NCI-H128 (cell line): Measurements from ENCODE around the gene CLC.
"Not testable (repeated sequence)": the region's sequence is repeated elsewhere in the genome, so short reads cannot be mapped to it uniquely, and the experiment has no call there.

Experiments
- DNase-seq: peaks from one replicate; lab custom pipeline; 2025; ENCODE audit not compliant: unreplicated experiment; lab: John Stamatoyannopoulos, UW

CLC gene

DNA sequence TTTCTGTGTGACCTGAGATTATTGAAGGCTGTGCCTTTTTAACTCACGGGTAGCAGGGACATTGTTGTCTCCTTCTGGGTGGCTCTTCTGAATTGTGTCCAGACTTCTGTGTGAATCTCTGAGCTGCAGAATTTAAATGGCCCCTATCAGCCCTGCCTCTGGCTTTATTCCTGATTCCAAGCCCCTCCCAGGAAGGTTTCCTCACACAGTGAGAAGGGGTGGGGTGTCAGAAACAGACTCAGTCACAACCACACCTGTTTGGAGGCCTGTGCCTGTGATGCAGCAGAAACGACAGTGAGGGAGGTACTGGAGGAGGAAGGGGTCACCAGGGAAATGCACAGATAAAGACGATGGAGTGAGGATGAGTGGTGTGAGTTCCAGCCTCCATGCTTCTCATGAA, at the start of gene CLC:
TSS of gene CLC (minus strand) at position 139 of the 400 bp plus-strand sequence. CDS start at position 62, 77 bp downstream.
- DNase-seq = no peak

DNA sequence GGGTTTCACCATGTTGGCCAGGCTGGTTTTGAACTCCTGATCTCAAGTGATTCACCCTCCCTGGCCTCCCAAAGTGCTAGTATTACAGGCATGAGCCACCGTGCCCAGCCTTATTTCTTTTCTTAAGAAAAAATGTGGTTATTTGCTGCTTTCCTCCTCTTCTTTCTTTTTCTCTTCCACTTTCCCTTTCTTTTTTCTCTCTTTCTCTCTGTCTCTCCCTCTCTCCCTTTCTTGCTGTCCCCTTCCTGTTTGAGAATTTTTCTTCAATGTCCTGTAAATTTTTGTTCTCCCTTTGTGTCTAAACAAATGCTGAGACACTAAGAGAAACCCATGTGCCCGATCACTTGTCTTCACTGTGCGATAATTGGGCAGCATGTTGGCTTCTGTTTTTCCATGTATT, 43.1 kb upstream of the CLC start:
- DNase-seq = no peak

DNA sequence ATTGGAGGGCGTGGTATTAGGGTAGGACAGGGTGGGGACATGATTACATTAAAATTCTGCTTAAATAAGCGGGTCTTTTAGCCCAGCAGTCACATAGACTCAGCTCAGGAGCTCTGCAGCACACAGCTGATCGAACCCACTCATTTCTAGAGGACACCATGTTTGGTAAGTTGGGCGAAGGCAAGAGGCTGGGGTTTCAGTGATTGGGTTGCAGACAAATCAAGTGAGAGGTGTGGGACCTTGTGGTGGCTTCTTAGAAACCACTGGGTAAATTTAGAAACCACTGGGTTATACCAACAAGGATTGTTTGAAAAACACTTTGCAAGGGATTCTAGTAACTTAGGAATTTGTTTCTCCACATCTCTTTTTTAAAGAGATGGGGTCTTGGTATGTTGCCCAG, 40.9 kb upstream of the CLC start, which contains the start of gene LEUTX:
TSS of gene LEUTX (plus strand) at position 92 of the 400 bp plus-strand sequence. CDS start at position 159, 67 bp downstream.
- DNase-seq = no peak

DNA sequence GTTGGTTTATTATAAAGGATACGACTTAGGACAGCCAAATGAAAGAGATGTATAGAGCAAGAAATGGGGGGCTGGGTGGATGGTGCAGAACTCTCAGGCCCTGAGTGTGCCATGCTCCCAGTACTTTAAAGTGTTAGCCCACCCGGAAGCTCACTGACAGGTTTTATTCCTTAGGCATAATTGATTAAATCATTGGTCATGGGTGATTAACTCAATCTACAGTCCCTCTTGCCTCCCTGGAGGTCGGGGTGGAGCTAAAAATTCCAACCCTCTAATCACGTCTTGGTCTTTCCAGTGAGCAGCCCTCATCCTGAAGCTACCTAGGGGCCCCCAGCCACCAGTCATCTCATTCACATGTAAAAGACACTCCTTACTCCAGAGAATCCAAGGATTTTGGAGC, 31.0 kb upstream of the CLC start:
- DNase-seq = no peak

DNA sequence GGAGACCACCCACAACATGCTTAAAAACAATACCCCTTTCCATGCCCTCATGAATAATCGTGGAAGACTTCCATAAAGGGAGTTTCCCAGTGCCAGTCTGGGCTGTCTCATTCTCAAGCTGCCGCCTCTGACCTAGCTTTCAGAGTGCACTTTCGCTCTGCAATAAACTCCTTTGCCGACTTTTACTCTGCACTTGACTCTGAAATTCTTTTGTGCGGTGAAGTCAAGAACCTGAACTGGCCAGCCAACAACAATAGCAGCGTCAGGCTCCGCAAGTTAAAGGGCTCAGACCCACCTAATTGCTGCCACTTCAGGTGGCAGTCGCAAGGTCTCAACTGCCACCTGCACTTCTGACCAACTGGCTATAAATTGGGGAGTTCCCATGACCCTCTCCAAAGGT, 30.5 kb upstream of the CLC start:
- DNase-seq = no peak

DNA sequence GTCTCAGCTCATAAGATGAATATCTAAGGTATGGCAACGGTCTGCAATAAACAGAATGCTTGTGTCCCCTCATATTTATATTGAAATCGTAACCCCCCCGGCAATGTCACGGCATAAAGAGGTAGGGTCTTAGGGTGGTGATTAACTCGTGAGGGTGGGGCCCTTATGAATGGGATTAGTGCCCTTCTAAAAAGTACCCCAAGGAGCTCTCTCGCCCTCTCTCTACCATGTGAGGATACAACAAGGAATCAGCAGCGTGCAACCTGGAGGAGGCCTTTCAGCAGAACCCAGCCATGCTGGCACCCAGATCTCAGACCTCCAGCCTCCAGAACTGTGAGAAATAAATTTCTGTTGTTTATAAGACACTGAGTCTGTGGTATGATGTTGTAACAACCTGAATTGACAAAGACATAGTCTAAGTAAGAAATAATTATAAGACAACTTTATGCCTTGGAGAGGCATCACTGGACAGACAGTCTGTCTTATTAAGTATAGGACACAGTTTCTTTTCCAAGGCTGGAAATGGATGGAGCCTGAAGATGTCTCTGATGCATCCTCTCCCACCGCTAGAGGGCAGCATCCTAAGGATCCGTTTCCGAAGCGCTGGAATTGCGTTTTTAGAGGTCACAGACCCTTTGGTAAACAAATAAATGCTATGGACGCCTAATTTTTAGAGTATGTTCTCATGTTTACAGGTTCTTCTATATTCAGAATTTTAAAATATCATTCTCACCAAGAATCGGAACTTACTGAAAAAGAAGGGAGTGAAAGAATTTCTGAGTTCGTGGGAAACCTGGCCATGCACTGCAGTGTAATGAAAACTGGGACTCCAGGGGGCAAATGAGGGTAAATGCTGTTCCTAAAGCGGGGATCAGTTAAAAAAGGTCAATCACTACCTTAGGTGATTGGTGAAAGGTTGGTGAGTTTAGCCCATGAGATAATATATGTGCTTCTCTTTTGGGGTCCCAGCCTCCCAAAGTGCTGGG, 27.6 kb upstream of the CLC start:
- no peak for DNase-seq

DNA sequence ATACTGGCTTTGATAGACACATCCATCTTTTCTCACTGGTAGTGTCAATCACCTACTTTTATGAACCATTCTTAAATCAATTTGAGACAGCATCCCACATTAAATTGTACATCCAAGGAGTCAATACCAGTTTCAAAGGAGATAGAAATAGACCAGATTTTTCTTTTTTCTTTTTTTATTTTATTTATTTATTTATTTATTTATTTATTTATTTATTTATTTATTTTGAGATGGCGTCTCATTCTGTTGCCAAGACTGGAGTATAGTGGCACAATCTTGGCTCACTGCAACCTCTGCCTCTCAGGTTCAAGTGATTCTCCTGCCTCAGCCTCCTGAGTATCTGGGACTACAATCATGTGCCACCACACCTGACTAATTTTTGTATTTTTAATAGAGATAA, 24.0 kb upstream of the CLC start:
- not testable (repeated sequence) for DNase-seq

DNA sequence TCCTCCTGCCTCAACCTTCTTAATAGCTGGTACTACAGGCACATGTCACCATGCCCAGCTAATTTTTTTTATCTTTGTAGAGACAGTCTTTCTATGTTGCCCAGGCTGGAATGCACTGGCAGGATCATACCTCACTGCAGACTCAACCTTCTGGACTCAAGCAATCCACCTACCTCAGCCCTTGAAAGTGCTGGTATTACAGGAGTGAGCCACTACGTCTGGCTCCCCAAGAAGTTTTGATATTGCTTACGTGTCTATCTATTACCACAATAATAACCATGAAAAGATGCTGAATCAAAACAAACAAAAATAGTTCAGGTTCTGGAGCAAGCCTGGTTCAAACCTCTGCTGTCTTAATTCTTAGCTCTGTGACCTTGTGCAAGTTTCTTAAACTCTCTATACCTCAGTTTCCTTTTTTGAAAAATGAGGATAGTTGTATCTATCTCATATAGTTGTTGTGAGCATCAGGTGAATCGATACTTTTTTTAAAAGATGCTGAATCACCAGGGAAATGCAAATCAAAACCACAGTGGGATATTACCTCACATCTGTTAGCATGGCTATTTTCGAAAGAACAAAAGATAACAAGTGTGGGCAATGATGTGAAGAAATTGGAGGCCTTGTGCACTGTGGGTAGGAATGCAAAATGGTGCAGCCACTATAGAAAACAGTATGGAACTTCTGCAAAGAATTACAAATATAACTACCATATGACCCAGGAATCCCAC, 21.8 kb upstream of the CLC start:
- no peak for DNase-seq

DNA sequence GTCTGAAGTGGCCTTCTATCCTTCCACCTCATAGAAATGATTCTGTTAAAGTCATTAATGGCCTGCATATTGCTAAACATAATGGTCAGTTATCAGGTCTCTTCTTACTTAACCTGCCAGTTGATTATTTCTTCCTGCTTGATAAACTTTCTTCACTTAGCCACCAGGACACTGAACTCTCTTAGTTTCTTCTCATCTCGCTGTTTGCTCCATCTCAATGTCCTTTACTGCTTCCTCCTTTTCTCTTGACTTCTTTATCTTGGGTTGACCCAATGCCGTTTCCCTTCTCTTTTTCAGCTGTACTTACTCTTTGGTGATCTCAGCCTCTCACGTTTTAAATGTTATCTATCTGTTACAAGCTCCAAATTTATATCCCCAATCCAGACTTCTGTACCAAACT, 17.1 kb upstream of the CLC start:
- no peak for DNase-seq

DNA sequence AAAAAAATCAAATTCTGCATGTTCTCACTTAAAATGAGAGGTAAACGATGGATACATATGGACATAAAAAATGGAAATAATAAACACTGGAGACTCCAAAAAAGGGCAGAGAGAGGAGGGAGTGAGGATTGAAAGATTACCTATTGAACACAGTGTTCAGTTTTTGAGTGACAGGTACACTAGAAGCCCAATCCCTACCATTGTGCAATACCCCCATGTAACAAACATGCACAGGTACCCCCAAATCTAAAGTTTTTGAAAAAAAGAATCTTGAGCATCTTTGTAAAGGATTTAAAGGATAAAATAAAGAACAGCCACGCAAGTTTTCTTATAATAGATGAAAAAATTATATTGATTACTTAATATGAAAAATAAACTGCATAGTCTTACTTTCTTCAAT, 16.7 kb upstream of the CLC start:
- no peak for DNase-seq

DNA sequence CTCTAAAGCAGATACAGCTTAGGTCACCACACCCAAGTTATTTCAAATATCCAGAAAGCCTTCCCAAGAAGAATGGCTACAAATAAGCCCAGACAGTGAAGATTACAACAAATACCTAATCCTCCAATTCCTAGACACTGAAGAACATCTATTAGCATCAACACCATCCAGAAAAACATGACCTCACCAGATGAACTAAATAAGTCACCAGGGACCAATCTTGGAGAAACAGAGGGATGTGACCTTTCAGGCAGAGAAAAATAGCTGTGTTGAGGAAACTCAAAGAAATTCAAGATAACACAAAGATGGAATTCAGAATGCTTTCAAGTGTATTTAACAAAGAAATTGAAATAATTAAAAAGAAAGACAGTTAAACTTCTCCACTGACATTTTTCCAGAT, 15.0 kb upstream of the CLC start:
- DNase-seq = no peak

DNA sequence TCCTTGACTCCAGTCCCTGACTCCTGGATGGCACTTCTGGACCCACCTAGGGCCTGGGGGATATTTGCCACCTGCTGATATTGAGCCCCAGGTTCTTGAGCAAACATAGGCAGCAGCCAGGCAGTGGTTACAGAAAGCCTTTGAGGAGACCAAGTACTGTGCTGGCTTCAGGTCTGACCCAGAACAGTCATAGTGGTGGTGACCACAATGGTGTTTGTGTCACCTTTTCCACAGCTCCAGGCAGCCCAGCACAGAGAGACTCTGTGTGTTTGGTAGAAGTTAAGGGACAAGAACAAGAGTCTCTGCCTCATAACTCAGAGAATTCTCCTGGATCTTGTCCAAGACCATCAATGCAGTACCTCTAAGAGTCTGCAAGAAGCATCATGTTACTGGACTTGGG, 14.6 kb upstream of the CLC start:
- no peak for DNase-seq

DNA sequence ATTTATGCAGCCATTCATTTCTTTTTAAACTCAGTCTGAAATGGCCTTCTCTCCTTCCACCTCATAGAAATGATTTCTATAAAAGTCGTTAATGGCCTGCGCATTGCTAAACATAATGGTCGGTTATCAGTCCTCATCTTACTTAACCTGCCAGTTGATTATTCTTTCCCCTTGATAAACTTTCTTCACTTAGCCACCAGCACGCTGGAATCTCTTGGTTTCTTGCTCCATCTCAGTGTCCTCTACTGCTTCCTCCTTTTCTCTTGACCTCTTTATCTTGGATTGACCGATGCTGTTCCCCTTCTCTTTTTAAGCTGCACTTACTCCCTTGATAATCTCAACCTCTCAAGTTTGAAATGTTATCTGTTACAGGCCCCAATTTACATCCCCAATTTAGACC, 12.2 kb upstream of the CLC start:
- DNase-seq = no peak

DNA sequence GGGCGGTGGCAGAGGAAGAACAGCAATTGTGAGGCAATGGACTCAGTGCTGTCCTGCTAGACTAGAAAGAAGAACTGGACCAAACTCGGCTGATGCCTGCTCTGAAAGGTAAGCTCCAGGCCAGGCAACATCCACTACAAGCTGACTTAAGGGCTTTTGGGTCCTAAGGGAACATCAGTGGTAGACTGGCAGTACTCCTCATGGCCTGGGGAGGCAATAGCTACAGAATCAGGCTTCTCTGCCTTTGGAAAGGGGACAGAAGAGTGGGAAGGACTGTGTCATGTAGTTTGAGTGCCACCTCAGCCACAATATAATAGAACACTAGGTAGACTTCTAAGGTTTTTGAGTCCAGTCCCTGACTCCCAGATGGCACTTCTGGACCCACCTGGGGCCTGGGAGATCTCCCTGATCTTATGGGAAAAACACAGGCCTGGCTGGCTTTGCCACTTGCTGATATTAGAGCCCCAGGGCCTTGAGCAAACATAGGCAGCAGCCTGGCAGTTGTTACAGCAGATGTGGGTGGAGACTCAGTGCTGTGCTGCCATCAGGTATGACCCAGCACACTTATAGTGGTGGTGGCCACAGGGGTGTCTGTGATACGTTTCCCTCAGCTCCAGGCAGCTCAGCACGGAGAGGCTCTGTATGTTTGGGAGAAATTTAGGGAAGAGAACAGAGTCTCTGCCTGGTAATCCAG, 9.2 kb upstream of the CLC start:
- DNase-seq = no peak

DNA sequence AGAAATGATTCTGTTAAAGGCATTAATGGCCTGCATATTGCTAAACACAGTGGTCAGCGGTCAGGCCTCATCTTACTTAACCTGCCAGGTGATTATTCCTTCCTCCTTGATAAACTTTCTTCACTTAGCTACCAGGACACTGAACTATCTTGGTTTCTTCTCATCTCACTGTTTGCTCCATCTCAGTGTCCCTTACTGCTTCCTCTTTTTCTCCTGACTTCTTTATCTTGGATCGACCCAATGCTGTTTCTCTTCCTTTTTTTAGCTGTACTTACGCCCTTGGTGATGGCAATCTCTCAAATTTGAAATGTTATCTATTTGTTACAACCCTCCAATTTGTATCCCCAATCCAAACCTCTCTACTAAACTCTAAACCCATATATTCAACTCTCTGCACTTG, 7.8 kb upstream of the CLC start:
- no peak for DNase-seq

DNA sequence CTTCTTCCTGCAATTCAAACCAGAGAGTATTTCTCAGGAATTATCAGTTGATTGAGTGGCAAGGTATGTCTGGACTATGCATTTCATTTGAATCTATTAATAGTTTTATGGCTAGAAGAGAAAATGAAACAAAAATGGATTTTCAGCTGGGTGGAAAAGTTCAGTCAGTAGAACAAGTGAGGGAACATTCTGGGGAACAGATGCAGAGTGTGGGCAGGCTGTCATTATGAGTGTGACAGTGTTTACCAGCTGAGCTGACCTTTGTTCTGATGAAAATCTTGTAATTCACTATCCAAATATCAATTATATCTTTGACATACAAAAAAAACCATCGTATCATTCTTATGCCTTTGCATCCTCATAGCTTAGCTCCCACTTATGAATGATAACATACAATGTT, 2.6 kb upstream of the CLC start:
- no peak for DNase-seq

DNA sequence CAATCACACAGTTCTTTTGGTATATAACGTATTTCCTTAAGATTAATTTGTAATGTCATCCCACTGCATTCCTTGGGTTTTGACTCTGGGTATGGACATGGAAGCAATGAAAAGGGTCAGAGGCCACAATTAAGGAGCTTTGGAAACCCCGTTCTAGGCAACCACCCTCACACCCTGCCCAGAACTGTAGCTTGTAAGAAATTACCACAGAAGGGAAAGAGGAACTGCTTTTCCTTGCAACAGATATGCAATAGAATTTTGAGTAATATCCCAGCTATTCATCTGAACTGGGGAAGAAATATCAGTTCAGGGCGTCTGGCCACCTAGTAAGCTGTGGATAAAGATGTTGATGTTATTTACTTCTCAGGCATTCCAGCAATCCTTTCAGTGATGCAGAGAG, 985 bp upstream of the CLC start:
- DNase-seq = no peak

DNA sequence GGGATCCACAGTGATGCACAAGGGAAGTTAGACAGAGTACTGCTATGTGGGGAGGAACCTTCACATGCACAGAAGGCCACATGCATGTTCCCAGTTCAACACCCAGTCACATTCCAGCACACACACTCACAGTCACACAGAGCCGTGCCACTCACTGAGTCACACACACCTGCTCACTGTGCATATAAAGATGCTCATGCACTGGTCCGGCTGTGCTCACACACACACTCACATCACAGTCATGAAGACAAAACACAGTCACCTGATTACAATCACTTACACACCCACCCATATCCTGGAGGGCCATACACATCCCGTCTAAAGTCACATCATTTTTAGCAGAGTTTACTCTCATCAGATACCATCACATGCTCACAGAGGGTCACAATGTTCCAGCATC, 478 bp downstream of the CLC start:
- DNase-seq = no peak

DNA sequence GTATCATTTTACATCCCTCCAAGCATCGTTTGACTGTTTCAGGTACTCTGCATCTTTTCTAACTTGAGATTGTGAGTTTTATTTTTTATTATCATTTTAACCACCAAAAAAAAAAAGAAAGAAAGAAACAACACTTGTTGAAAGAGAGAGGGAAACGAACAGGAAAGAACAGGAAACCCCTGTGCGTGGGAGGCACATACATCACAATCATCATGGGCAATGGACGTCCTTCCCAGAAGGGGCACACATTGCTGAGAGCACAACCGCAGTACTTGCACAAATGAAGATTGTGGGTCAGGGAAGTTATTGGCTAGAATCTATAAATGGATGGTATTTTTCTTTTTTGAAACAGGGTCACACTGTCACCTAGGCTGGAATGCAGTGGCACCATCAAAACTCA, 1.7 kb downstream of the CLC start:
- DNase-seq = no peak

DNA sequence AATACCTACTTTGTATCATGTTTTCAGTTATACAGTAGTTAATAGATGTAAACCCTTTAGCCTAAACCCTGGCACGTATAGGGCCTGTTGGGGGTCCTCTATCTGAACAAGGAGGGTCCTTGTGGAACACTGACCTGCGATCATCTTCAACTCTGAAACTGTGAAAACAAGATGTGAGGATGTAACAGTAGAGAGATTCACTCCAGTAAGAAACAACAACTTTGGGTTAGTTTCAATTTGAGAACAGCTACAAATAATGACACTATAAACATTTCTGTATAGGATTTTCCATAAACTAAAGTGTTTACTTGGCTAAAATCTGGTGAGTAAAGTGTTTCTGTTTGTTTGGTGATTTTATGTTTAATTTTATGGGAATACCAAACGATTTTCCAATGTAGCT, 2.1 kb downstream of the CLC start:
- no peak for DNase-seq

DNA sequence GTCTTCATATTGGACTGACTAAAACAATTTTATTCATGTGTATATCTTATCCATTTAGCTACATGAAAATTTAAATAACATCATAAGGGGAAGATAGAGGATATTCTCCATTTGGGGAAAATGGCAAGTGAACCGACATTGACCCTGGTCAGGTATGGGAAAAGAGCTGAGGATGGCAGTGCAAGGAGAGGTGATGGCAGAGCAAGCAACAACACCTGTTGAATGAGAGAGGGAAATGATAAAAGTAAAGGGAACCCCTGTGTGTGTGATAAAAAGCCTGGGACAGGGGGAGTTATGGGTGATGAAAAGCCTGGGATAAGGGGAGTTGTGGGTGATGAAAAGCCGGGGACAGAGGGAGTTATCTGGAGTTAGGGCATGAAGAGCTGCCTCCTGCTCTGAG, 4.0 kb downstream of the CLC start:
- no peak for DNase-seq

DNA sequence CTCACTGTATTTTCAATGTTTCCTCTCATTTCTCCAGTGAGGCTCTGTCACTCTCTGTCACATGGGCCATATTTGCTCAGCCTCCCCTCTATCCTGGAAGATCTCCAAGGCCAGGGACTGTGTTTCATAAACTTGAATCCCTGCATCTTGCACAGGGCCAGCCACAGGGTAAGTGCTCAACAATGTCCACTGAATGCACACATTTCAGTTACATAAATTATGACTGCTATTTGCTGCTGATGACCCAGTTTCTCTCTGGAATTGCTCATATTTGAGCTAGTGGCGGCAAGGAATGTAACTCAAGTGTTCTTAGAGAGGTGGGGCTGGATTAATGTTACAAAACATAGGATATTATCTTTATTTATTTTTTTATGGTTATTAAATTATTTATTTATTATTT, 6.1 kb downstream of the CLC start:
- no peak for DNase-seq
